Measurements from ENCODE around the gene OSBPL1A. TPM values are rescaled to one million over a fixed set of nuclear protein-coding genes. Genes with fewer than 3 reads are reported as not detected.

The OSBPL1A gene
- total and polyA plus RNA-seq, 3 donors from 2014 or later: 32.0 to 45.0 (median 43.8) TPM

GRCh38 chr18:24170360-24170759 is 227.3 kb downstream of the OSBPL1A start:
- Histone ChIP-seq H3K27ac (no peak overlapping the region), H3K4me3 (no peak overlapping the region), H3K4me1 (no peaks in the 10 kb centered on the region), H3K27me3 (no peaks in the 10 kb centered on the region), H3K9me3 (no peaks in the 10 kb centered on the region), H3K36me3 (ENCODE audit: low read depth, missing control alignments) (no peaks in the 10 kb centered on the region)
- no peak for DNase-seq
- intact Hi-C loops (cut with DNase I; ENCODE audit: low total_unique reads): no loop called here
- TF ChIP-seq POLR2A (IDR thresholded peaks at IDR 0.05) (no peak), CTCF (IDR thresholded peaks at IDR 0.05) (no peak)
- 87 to 92% methylated on average over 8 of the region's 8 CpGs for WGBS, 2 donors

- Histone ChIP-seq H3K27ac (no peak overlapping the region), H3K4me3 (no peak overlapping the region), H3K27me3 (no peaks in the 10 kb centered on the region), H3K9me3 (no peaks in the 10 kb centered on the region), H3K4me1 (no peaks in the 10 kb centered on the region), H3K36me3 (ENCODE audit: low read depth, missing control alignments) (no peaks in the 10 kb centered on the region)
- TF ChIP-seq CTCF (IDR thresholded peaks at IDR 0.05): no peak
- TF ChIP-seq POLR2A (IDR thresholded peaks at IDR 0.05): no peak
- intact Hi-C loops (cut with DNase I; ENCODE audit: low total_unique reads): no loop called here
- DNase-seq: no peak
- 91 to 93% methylated on average over 7 of the region's 7 CpGs for WGBS, 2 donors
Observed at GRCh38 chr18:24168496-24168895, 229.1 kb downstream of the OSBPL1A start.

GRCh38 chr18:24161304-24161703 is 236.3 kb downstream of the OSBPL1A start:
- WGBS, 2 donors: 83 to 88% methylated on average over 2 of the region's 2 CpGs

GRCh38 chr18:24160086-24160485 is 237.5 kb downstream of the OSBPL1A start:
- no peak overlapping the region for H3K4me3 ChIP-seq
- H3K9me3 ChIP-seq: no peaks in the 10 kb centered on the region
- TF ChIP-seq CTCF (IDR thresholded peaks at IDR 0.05) (no peak), POLR2A (IDR thresholded peaks at IDR 0.05) (no peak)
- DNase-seq: no peak
- no peaks in the 10 kb centered on the region for H3K4me1 ChIP-seq
- intact Hi-C loops (cut with DNase I; ENCODE audit: low total_unique reads): no loop called here
- H3K27me3 ChIP-seq: no peaks in the 10 kb centered on the region
- H3K27ac ChIP-seq: no peak overlapping the region
- no peaks in the 10 kb centered on the region for H3K36me3 ChIP-seq (ENCODE audit: low read depth, missing control alignments)
- 93 to 96% methylated on average over 5 of the region's 5 CpGs for WGBS, 2 donors

More at GRCh38 chr18:24161304-24161703, 236.3 kb downstream of the OSBPL1A start:
- H3K4me3 ChIP-seq: no peak overlapping the region
- no peaks in the 10 kb centered on the region for H3K4me1 ChIP-seq
- H3K9me3 ChIP-seq: no peaks in the 10 kb centered on the region
- no peaks in the 10 kb centered on the region for H3K27me3 ChIP-seq
- H3K36me3 ChIP-seq (ENCODE audit: low read depth, missing control alignments): no peaks in the 10 kb centered on the region
- no peak overlapping the region for H3K27ac ChIP-seq
- intact Hi-C loops (cut with DNase I; ENCODE audit: low total_unique reads): no loop called here
- DNase-seq: no peak
- no peak for TF ChIP-seq CTCF (IDR thresholded peaks at IDR 0.05)
- TF ChIP-seq POLR2A (IDR thresholded peaks at IDR 0.05): no peak

GRCh38 chr18:24157855-24158254 is 239.8 kb downstream of the OSBPL1A start:
- no peaks in the 10 kb centered on the region for H3K27me3 ChIP-seq
- TF ChIP-seq CTCF (IDR thresholded peaks at IDR 0.05) (no peak), POLR2A (IDR thresholded peaks at IDR 0.05) (no peak)
- no peak for DNase-seq
- intact Hi-C loops (cut with DNase I; ENCODE audit: low total_unique reads): no loop called here
- no peaks in the 10 kb centered on the region for H3K36me3 ChIP-seq (ENCODE audit: low read depth, missing control alignments)
- peaks cover 4% of the 10 kb centered on the region for H3K4me1 ChIP-seq
- no peak overlapping the region for H3K27ac ChIP-seq
- H3K9me3 ChIP-seq: no peaks in the 10 kb centered on the region
- WGBS, 2 donors: 96 to 97% methylated on average over 3 of the region's 3 CpGs
- H3K4me3 ChIP-seq: no peak overlapping the region
